ENCODE data around the gene GRK5. TPM values are rescaled to one million over a fixed set of nuclear protein-coding genes. Genes with fewer than 3 reads are reported as not detected.

GRK5 gene
- polyA plus RNA-seq, 1 experiment = 20.8 TPM

GRCh38 chr10:119383174-119383856 is 175.9 kb downstream of the GRK5 start:
- ChIA-PET POLR2A (no interaction called here), CTCF (interaction anchor here (1.4 to 1.9 kb wide), 2 partner anchors 19 to 176 kb away, joined by 3 to 9 read pairs; partner anchors contain the start of gene GRK5)
- TF ChIP-seq CTCF (IDR thresholded peaks at IDR 0.05; ENCODE audit: insufficient read depth, low read depth, low read length) = no peak
- Histone ChIP-seq H3K27me3 (ENCODE audit: control insufficient read depth, insufficient read depth, low read length) (no peaks in the 10 kb centered on the region), H3K4me3 (ENCODE audit: low read depth, low read length) (no peak overlapping the region), H3K36me3 (ENCODE audit: control insufficient read depth, insufficient read depth, low read length) (peaks cover 7% of the 10 kb centered on the region)
- DNase-seq (ENCODE audit: low read depth) = no peak

- Histone ChIP-seq H3K4me3 (ENCODE audit: low read depth, low read length) (no peak overlapping the region), H3K27me3 (ENCODE audit: control insufficient read depth, insufficient read depth, low read length) (no peaks in the 10 kb centered on the region), H3K36me3 (ENCODE audit: control insufficient read depth, insufficient read depth, low read length) (peaks cover 7% of the 10 kb centered on the region)
- no peak for DNase-seq (ENCODE audit: low read depth)
- ChIA-PET CTCF (interaction anchor here (1.4 to 1.9 kb wide), 2 partner anchors 18 to 177 kb away, joined by 3 to 9 read pairs; partner anchors contain the start of gene GRK5), POLR2A (no interaction called here)
- TF ChIP-seq CTCF (IDR thresholded peaks at IDR 0.05; ENCODE audit: insufficient read depth, low read depth, low read length) = no peak
These were observed 176.8 kb downstream of the GRK5 start for GRCh38 chr10:119384127-119384526.

- no peak for DNase-seq (ENCODE audit: low read depth)
- no peaks in the 10 kb centered on the region for H3K27me3 ChIP-seq (ENCODE audit: control insufficient read depth, insufficient read depth, low read length)
- peaks cover 5% of the 10 kb centered on the region for H3K36me3 ChIP-seq (ENCODE audit: control insufficient read depth, insufficient read depth, low read length)
- CTCF ChIA-PET = interaction anchor here (1.1 kb wide), 1 partner anchor 15 kb away, joined by 3 read pairs; no protein-coding TSS in a partner anchor
- TF ChIP-seq CTCF (IDR thresholded peaks at IDR 0.05; ENCODE audit: insufficient read depth, low read depth, low read length) = no peak
- POLR2A ChIA-PET = no interaction called here
- H3K4me3 ChIP-seq (ENCODE audit: low read depth, low read length) = no peak overlapping the region
These were observed 179.3 kb downstream of the GRK5 start for GRCh38 chr10:119386666-119387065.

GRCh38 chr10:119388849-119389345 is 181.5 kb downstream of the GRK5 start:
- no peak for TF ChIP-seq CTCF (IDR thresholded peaks at IDR 0.05; ENCODE audit: insufficient read depth, low read depth, low read length)

GRCh38 chr10:119391440-119392251 is 184.3 kb downstream of the GRK5 start:
- ChIA-PET CTCF (interaction anchor here (0.9 to 1.7 kb wide), 3 partner anchors 9 to 181 kb away, joined by 3 to 6 read pairs (median 5); no protein-coding TSS in a partner anchor), POLR2A (no interaction called here)
- H3K36me3 ChIP-seq (ENCODE audit: control insufficient read depth, insufficient read depth, low read length) = peaks cover 2% of the 10 kb centered on the region; the same call in 1 of the 2 replicates
- H3K4me3 ChIP-seq (ENCODE audit: low read depth, low read length) = no peak overlapping the region
- DNase-seq (ENCODE audit: low read depth) = no peak
- no peaks in the 10 kb centered on the region for H3K27me3 ChIP-seq (ENCODE audit: control insufficient read depth, insufficient read depth, low read length)
- TF ChIP-seq CTCF (IDR thresholded peaks at IDR 0.05; ENCODE audit: insufficient read depth, low read depth, low read length) = no peak

More at GRCh38 chr10:119388849-119389345, 181.5 kb downstream of the GRK5 start:
- peaks cover 5% of the 10 kb centered on the region for H3K36me3 ChIP-seq (ENCODE audit: control insufficient read depth, insufficient read depth, low read length)
- no peak for DNase-seq (ENCODE audit: low read depth)
- H3K4me3 ChIP-seq (ENCODE audit: low read depth, low read length) = no peak overlapping the region
- CTCF ChIA-PET = interaction anchor here (0.6 to 1.7 kb wide), 2 partner anchors 57 to 189 kb away, joined by 3 to 5 read pairs; no protein-coding TSS in a partner anchor
- no peaks in the 10 kb centered on the region for H3K27me3 ChIP-seq (ENCODE audit: control insufficient read depth, insufficient read depth, low read length)
- POLR2A ChIA-PET = no interaction called here

All from BJ (cell line).